Activated naive CD8-positive, alpha-beta T cell (primary cell): Measurements from ENCODE around the gene RHBDL1.
A peak's percentile ranks its signal among the peaks of the same experiment; 100 is the strongest.

Experiments used
- H3K27ac Mint-ChIP-seq: one replicate; pipeline ENCODE4 v1.8.0; 2021; ENCODE audit warnings: mixed read lengths
- H3K27me3 Mint-ChIP-seq: one replicate; pipeline ENCODE4 v1.8.0; 2021; ENCODE audit warnings: mixed read lengths
- H3K36me3 Mint-ChIP-seq: one replicate; pipeline ENCODE4 v1.8.0; 2021; ENCODE audit warnings: mixed read lengths
- H3K4me1 Mint-ChIP-seq: one replicate; pipeline ENCODE4 v1.8.0; 2021; ENCODE audit warnings: low read depth, mixed read lengths
- H3K4me3 Mint-ChIP-seq: one replicate; pipeline ENCODE4 v1.8.0; 2021; ENCODE audit warnings: mild to moderate bottlenecking, mixed read lengths
- H3K9me3 Mint-ChIP-seq: one replicate; pipeline ENCODE4 v1.8.0; 2021; ENCODE audit warnings: low read depth, mixed read lengths

Gene RHBDL1

DNA sequence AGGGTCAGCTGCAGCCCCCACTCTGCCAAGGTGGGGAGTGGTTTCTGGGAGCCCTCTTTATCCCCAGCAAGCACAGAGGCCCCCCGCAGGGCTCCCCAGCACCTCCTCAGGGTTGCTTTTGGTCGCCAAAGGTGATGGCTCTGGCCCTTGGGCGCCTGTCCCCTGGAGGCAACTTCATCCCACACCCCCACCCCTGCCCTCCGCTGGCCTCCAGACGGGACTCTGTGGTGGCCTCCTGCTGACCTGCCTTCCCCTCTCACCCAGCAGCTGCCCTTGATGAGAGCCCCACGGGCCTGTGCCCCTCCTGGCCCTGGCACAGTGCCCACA, 15.4 kb upstream of the RHBDL1 start:
- Mint-ChIP-seq H3K9me3 (no peaks in the 10 kb centered on the region), H3K4me1 (peaks cover 3% of the 10 kb centered on the region), H3K36me3 (no peaks in the 10 kb centered on the region), H3K4me3 (no peak overlapping the region), H3K27ac (no peak overlapping the region), H3K27me3 (no peaks in the 10 kb centered on the region)

DNA sequence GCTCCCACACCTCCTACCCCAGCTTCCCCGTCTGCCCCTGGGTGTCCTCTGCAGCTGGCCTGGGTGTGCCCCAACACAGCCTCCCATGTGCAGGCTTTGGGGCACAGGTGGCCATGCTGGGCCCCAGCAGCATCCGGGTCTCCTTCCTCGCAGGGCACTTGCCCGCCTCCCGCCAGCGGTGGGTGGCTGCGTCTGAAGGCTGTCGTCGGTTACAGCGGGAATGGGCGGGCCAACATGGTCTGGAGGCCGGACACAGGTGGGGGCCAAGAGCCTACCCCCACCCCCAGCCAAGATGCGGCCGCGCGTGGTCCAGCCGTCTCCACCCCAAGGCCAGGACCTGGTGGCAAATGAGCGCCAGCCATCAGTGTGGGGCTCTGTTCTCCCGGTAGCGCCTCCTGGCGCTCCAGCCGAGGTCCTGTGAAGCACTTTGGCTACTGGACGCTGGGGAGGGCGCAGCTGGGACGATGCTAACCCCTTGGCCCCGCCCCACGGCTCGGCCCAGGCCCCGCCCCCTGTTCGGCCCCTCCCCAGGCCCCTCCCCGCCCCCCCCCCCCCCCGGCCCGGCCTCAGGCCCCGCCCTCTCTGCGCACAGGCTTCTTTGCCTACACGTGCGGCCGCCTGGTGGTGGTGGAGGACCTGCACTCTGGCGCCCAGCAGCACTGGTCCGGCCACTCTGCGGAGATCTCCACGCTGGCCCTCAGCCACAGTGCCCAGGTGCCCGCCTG, 14.8 kb upstream of the RHBDL1 start:
- Mint-ChIP-seq H3K27ac (no peak overlapping the region), H3K27me3 (no peaks in the 10 kb centered on the region), H3K9me3 (no peaks in the 10 kb centered on the region), H3K36me3 (no peaks in the 10 kb centered on the region), H3K4me1 (peaks cover 3% of the 10 kb centered on the region), H3K4me3 (peak overlapping the region; percentile 27)

DNA sequence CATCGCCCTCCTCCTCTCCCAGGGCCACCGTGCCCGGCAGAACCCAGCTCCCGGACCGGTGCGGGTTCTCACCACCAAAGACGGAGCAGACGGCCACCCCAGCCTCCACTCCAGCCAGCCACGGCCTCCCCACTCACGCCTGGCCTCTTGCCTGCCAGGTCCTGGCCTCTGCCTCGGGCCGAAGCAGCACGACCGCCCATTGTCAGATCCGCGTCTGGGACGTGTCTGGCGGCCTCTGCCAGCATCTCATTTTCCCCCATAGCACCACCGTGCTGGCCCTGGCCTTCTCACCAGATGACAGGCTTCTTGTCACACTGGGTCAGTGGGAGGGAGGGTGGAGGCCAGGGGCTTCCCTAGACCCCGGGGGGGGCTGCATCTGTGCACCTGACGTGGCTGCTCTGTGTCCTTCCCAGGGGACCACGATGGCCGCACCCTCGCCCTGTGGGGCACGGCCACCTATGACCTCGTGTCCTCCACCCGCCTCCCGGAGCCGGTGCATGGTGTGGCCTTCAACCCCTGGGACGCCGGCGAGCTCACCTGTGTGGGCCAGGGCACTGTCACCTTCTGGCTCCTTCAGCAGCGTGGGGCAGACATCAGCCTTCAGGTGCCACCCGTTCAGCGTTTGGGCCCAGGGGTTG, 14.2 kb upstream of the RHBDL1 start:
- H3K4me3 Mint-ChIP-seq = peak overlapping the region; percentile 27
- H3K9me3 Mint-ChIP-seq = no peaks in the 10 kb centered on the region
- no peaks in the 10 kb centered on the region for H3K27me3 Mint-ChIP-seq
- no peak overlapping the region for H3K27ac Mint-ChIP-seq
- H3K4me1 Mint-ChIP-seq = peaks cover 3% of the 10 kb centered on the region
- H3K36me3 Mint-ChIP-seq = no peaks in the 10 kb centered on the region

- Mint-ChIP-seq H3K4me3 (no peak overlapping the region), H3K9me3 (no peaks in the 10 kb centered on the region)
Observed at GRCh38 chr16:662095-662494, 13.4 kb upstream of the RHBDL1 start.

GRCh38 chr16:662597-662996, 12.9 kb upstream of the RHBDL1 start:
- Mint-ChIP-seq H3K27ac (no peak overlapping the region), H3K36me3 (no peaks in the 10 kb centered on the region), H3K4me3 (no peak overlapping the region), H3K4me1 (peaks cover 5% of the 10 kb centered on the region), H3K9me3 (no peaks in the 10 kb centered on the region), H3K27me3 (no peaks in the 10 kb centered on the region)

More at GRCh38 chr16:662095-662494, 13.4 kb upstream of the RHBDL1 start:
- no peaks in the 10 kb centered on the region for H3K27me3 Mint-ChIP-seq
- H3K36me3 Mint-ChIP-seq = no peaks in the 10 kb centered on the region
- H3K27ac Mint-ChIP-seq = no peak overlapping the region
- H3K4me1 Mint-ChIP-seq = peaks cover 3% of the 10 kb centered on the region

GRCh38 chr16:666572-666971, 8.9 kb upstream of the RHBDL1 start:
- Mint-ChIP-seq H3K27ac (no peak overlapping the region), H3K36me3 (no peaks in the 10 kb centered on the region), H3K4me1 (peaks cover 6% of the 10 kb centered on the region), H3K27me3 (no peaks in the 10 kb centered on the region), H3K9me3 (no peaks in the 10 kb centered on the region), H3K4me3 (no peak overlapping the region)

DNA sequence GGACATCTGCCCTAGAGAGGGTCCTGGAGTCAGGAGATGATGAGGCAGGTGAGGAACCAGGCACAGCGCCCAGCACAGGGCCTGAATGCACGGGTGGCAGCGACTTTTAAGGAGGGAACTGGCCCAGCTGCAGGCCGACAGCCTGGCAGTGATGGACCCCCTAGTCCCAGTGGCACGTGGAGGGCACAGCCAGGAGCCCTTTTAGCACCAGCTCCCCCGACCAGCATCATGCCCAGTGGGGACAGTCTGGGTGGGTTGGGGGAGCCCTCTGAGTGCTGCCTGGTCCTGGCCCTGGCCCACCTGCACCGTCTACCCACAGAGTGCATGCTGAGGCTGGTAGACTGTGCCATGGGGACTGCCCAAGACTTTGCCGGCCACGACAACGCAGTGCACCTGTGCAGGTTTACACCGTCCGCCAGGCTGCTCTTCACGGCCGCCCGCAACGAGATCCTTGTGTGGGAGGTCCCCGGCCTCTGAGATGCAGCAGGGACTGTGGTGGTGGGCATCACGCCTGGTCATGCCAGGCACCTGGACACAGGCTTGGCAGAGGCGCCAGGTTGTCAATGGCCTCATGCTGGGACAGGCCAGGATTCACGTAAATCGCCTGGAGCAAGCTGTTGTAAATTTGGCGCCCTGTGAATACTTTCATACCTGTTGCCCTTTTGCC, 8.2 kb upstream of the RHBDL1 start:
- no peaks in the 10 kb centered on the region for H3K36me3 Mint-ChIP-seq
- peaks cover 6% of the 10 kb centered on the region for H3K4me1 Mint-ChIP-seq
- H3K27me3 Mint-ChIP-seq = no peaks in the 10 kb centered on the region
- H3K9me3 Mint-ChIP-seq = no peaks in the 10 kb centered on the region
- peak overlapping the region; percentile 81 for H3K4me3 Mint-ChIP-seq
- H3K27ac Mint-ChIP-seq = peak overlapping the region; percentile 82

DNA sequence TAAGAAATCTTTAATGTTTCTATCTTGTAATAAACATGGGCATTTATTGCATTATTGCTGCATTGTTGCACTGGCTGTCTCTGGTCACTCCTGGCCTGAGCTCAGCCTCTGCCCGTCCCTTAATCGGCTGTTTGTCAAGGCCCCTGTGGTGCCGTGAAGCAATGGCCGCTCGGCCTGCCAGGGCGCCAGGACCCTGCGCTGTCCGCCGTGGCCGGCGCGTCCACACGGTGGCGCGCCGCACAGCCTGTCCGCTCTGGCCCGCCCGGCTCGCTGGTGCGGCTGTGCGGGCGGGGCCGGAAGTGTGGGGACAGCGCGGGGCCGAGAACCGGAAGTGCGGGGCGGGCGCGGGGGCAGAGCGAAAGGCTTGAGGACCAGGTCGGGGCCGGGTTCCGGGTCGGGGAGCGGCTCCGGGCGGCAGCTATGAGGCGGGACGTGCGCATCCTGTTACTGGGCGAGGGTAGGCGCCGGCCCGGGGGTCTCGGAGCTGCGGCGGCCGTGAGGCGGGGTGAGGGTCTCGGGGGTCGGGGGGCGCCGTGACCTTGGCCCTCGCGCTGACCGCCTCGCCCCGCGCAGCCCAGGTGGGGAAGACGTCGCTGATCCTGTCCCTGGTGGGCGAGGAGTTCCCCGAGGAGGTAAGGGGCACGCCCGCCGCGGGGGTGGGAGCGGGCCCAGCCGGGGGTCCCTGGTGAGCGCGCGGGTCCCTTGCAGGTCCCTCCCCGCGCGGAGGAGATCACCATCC, 7.5 kb upstream of the RHBDL1 start, which contains the start of gene RHOT2:
Gene RHOT2 (plus strand): TSS at position 353 of the 739 bp plus-strand sequence. CDS start 68 bp downstream, at position 421.
- Mint-ChIP-seq H3K9me3 (no peaks in the 10 kb centered on the region), H3K4me3 (peak within 1 kb of the TSS; percentile 81), H3K27ac (peak within 1 kb of the TSS; percentile 82), H3K4me1 (peaks cover 6% of the 10 kb centered on the region), H3K27me3 (no peaks in the 10 kb centered on the region), H3K36me3 (no peaks in the 10 kb centered on the region)

DNA sequence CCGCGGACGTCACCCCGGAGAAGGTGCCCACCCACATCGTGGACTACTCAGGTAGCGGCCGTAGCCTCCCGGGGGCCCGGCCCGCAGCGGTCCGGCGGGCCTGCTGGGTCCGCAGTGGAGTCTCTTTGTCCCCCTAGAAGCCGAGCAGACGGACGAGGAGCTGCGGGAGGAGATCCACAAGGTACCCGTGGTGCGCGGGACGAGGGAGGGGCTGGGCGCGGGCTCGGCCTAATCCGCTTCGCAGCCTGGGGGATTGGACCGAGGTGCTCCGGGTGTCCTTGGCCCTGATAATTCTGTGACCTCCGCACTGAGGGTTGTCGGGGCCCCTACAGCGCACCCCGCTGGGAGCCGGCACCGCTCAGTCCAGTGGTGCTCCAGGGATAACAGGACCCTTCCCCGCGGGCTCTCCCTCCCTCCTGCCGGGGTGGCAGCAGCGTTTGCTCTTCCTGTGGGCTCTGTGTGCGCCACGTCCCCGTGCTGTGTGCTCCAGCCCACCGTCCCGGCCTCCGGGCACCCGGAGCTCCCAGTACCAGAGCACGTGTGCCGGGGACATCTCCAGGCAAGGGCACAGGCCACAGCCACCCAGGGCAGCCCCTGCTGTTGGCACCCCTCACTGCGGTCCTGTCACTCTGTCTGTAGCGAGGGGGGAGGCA, 6.8 kb upstream of the RHBDL1 start:
- peaks cover 6% of the 10 kb centered on the region for H3K4me1 Mint-ChIP-seq
- H3K9me3 Mint-ChIP-seq = no peaks in the 10 kb centered on the region
- peak overlapping the region; percentile 79 for H3K4me3 Mint-ChIP-seq
- no peaks in the 10 kb centered on the region for H3K36me3 Mint-ChIP-seq
- no peaks in the 10 kb centered on the region for H3K27me3 Mint-ChIP-seq
- H3K27ac Mint-ChIP-seq = no peak overlapping the region

DNA sequence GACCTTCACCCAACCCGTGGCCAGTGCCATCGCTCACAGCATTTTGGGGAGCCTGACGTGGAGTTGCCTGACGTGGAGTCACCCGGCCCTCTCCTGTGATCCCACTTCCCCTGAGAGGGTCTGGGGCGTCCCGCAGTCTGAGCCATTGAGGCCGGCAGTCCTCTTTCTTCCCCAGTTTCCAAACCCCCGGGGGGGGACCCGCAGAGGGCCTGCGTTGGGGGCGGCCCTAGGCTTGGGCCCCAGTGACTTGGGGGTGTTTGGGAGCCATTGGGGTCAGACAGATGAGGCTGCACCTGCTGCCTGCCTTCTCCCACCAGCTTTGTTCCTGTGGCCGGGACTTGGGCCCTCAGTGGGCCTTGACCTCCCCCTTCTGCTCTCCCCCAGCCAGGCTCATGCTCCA, 5.8 kb upstream of the RHBDL1 start:
- Mint-ChIP-seq H3K9me3 (no peaks in the 10 kb centered on the region), H3K4me3 (peak overlapping the region; percentile 79), H3K36me3 (no peaks in the 10 kb centered on the region), H3K27me3 (no peaks in the 10 kb centered on the region), H3K4me1 (peaks cover 6% of the 10 kb centered on the region), H3K27ac (no peak overlapping the region)

DNA sequence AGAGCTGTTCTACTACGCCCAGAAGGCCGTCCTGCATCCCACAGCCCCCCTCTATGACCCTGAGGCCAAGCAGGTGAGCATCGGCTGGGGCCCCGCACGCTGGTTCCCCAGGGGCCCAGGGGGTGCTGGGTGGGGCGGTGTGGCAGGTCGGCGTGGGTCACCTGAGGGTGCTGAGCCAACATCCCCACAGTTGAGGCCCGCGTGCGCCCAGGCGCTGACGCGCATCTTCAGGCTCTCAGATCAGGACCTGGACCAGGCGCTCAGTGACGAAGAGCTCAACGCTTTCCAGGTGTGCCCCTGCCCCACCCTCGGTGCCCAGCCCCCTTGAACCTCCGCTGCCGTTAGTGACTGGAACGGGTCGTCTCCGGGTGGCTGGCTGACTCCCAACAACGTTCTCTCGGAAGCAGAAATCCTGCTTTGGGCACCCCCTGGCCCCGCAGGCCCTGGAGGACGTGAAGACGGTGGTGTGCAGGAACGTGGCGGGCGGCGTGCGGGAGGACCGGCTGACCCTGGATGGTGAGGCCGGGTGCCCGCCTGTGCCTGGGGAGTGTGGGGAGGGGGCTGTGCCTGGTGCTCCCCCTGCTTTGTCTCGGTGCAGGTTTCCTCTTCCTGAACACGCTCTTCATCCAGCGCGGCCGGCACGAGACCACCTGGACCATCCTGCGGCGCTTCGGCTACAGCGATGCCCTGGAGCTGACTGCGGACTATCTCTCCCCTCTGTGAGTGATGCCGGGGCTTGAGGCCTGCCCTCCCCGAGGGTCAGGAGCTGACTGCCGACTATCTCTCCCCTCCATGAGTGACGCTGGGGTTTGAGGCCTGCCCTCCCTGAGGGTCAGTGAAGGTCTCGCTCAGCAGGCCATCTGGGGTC, 4.8 kb upstream of the RHBDL1 start:
- Mint-ChIP-seq H3K36me3 (no peaks in the 10 kb centered on the region), H3K9me3 (no peaks in the 10 kb centered on the region), H3K27ac (no peak overlapping the region), H3K27me3 (no peaks in the 10 kb centered on the region), H3K4me1 (peaks cover 9% of the 10 kb centered on the region), H3K4me3 (peak overlapping the region; percentile 56)

DNA sequence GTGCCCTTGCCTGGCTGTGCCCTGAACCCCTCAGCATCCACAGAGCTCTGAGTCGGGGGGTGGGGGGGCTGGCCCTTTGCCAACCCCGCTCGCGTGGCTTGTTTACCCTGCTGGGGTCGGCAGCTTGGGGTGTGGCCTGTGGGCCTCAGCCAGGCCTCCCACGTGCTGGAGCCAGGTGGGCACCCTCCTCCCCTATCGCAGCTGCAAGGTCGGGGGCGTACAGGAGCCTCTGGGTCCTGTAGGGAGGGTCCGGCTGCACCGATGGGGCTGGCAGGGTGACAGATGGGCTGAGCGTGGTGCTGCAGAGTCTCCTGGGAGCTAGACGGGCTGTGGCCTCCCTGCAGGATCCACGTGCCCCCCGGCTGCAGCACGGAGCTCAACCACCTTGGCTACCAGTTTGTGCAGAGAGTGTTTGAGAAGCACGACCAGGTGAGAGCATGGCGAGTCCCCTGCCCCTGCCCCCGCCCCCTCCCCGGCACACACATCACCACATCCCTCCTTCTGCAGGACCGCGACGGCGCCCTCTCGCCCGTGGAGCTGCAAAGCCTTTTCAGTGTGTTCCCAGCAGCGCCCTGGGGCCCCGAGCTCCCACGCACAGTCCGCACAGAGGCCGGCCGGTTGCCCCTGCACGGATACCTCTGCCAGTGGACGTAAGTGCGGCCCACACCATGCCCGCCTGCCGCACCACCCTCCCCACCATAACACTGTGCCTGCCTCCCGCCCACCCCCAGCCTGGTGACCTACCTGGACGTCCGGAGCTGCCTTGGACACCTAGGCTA, 3.9 kb upstream of the RHBDL1 start:
- Mint-ChIP-seq H3K9me3 (no peaks in the 10 kb centered on the region), H3K27ac (no peak overlapping the region), H3K27me3 (no peaks in the 10 kb centered on the region), H3K4me3 (no peak overlapping the region), H3K4me1 (peaks cover 9% of the 10 kb centered on the region), H3K36me3 (no peaks in the 10 kb centered on the region)

GRCh38 chr16:672371-672770, 3.1 kb upstream of the RHBDL1 start:
- Mint-ChIP-seq H3K27me3 (no peaks in the 10 kb centered on the region), H3K36me3 (no peaks in the 10 kb centered on the region), H3K4me3 (no peak overlapping the region), H3K27ac (no peak overlapping the region), H3K4me1 (peaks cover 9% of the 10 kb centered on the region), H3K9me3 (no peaks in the 10 kb centered on the region)
